H1 (cell line): ENCODE results near the gene FAM131C.

Experiments
- BCL11A ChIP-seq, 2 experiments: IDR thresholded peaks; one replicate each; pipeline ENCODE4 v1.6.1; 2011; ENCODE audit warnings: low read depth in 2 of 2, low read length in 2 of 2, mild to moderate bottlenecking in 2 of 2
- BRCA1 ChIP-seq: IDR thresholded peaks from 2 replicates; pipeline ENCODE4 v1.6.1; 2012; ENCODE audit warnings: low read depth, low read length, improper control_type of control experiment
- CBX5 ChIP-seq: fragments of 300-800, 300-1000 bp; sonication (generic); IDR thresholded peaks from 2 replicates; pipeline ENCODE4 v1.7.1; 2016; ENCODE audit warnings: antibody characterized with exemption, low read length, low read depth
- CHD2 ChIP-seq: IDR thresholded peaks from 2 replicates; pipeline ENCODE4 v1.6.1; 2012; ENCODE audit warnings: low read length, improper control_type of control experiment
- CTCF ChIP-seq, 3 experiments: IDR thresholded peaks; 1 replicate in 2 of 3; 2 replicates in 1 of 3; pipeline versions ENCODE4 v1.5.1 to v1.6.1; 2011; ENCODE audit warnings: low read length in 3 of 3, mild to moderate bottlenecking in 3 of 3, inconsistent platforms in 2 of 3, low read depth in 1 of 3, moderate library complexity in 1 of 3; ENCODE audit not compliant: insufficient read depth in 1 of 3; ENCODE audit errors: control extremely low read depth in 1 of 3
- EP300 ChIP-seq, 2 experiments: IDR thresholded peaks; 1 replicate in 1 of 2; 2 replicates in 1 of 2; pipeline ENCODE4 v1.6.1; 2011 to 2012; ENCODE audit warnings: low read depth in 2 of 2, low read length in 2 of 2, mild to moderate bottlenecking in 2 of 2, borderline replicate concordance in 1 of 2, inconsistent platforms in 1 of 2, moderate library complexity in 1 of 2
- KDM1A ChIP-seq: fragments of 200-600, 300-600 bp; sonication (generic); IDR thresholded peaks from 2 replicates; pipeline ENCODE4 v1.7.1; 2016; ENCODE audit warnings: mild to moderate bottlenecking, low read length, borderline replicate concordance
- MAX ChIP-seq: IDR thresholded peaks from 2 replicates; pipeline ENCODE4 v1.6.1; 2012; ENCODE audit warnings: inconsistent platforms
- NRF1 ChIP-seq: IDR thresholded peaks from 2 replicates; pipeline ENCODE4 v1.6.1; 2011; ENCODE audit warnings: mild to moderate bottlenecking, low read depth, low read length, improper control_type of control experiment
- POLR2A ChIP-seq, 2 experiments: IDR thresholded peaks; 1 replicate in 1 of 2; 2 replicates in 1 of 2; pipeline ENCODE4 v1.6.1; 2011; ENCODE audit warnings: low read depth in 2 of 2, low read length in 2 of 2, mild to moderate bottlenecking in 2 of 2; ENCODE audit errors: control extremely low read depth in 1 of 2
- RBBP5 ChIP-seq: IDR thresholded peaks from 2 replicates; pipeline ENCODE4 v1.7.1; 2012; ENCODE audit warnings: low read depth, mild to moderate bottlenecking, inconsistent platforms, low read length, moderate library complexity, borderline replicate concordance
- SIN3A ChIP-seq, 2 experiments: IDR thresholded peaks in 1 of 2; conservative IDR thresholded peaks in 1 of 2; 2 replicates each; pipeline ENCODE4 v1.6.1; 2011 to 2012; ENCODE audit warnings: low read length in 2 of 2, improper control_type of control experiment in 1 of 2, low read depth in 1 of 2, mild to moderate bottlenecking in 1 of 2
- TAF1 ChIP-seq: IDR thresholded peaks from 2 replicates; pipeline ENCODE4 v1.6.1; 2011; ENCODE audit warnings: mild to moderate bottlenecking, low read depth, low read length
- USF2 ChIP-seq: IDR thresholded peaks from 2 replicates; pipeline ENCODE4 v1.6.1; 2011; ENCODE audit warnings: low read length, improper control_type of control experiment

GRCh38 chr1:16091296-16091695 lies 17.8 kb upstream of the FAM131C start:
- no peak for TF ChIP-seq CBX5
- no peak for TF ChIP-seq CTCF (IDR thresholded peaks at IDR 0.05; ENCODE audit: control extremely low read depth in 1 of 3, insufficient read depth in 1 of 3, low read depth in 1 of 3, low read length in 3 of 3)
- no peak for TF ChIP-seq TAF1
- TF ChIP-seq BCL11A (IDR thresholded peaks at IDR 0.05; ENCODE audit: low read depth in 2 of 2, low read length in 2 of 2) = no peak
- TF ChIP-seq MAX = no peak
- TF ChIP-seq RBBP5 = no peak
- no peak for TF ChIP-seq CHD2
- TF ChIP-seq USF2 = no peak
- TF ChIP-seq KDM1A = no peak
- no peak for TF ChIP-seq EP300 (IDR thresholded peaks at IDR 0.05; ENCODE audit: borderline replicate concordance in 1 of 2, low read depth in 2 of 2, low read length in 2 of 2)
- TF ChIP-seq POLR2A (IDR thresholded peaks at IDR 0.05; ENCODE audit: control extremely low read depth in 1 of 2, low read depth in 2 of 2, low read length in 2 of 2) = no peak
- no peak for TF ChIP-seq NRF1
- TF ChIP-seq SIN3A (conservative IDR thresholded peaks at IDR 0.05 in 1 of 2, IDR thresholded peaks at IDR 0.05 in 1 of 2; ENCODE audit: low read depth in 1 of 2, low read length in 2 of 2) = no peak
- TF ChIP-seq BRCA1 = no peak
